Heart right ventricle (tissue), 16 donors: ENCODE data around the gene HAAO. TPM values are rescaled to one million over a fixed set of nuclear protein-coding genes. Genes with fewer than 3 reads are reported as not detected.

Experiments used
- ATAC-seq, 8 donors: fragments of 200-7000 bp; cut with Tn5 transposase; one replicate each; pipeline ENCODE4 v1.9.1; 2020; ENCODE audit warnings: mild to moderate bottlenecking in 8 of 8, moderate library complexity in 8 of 8, moderate number of reproducible peaks in 1 of 8
- DNase-seq, 2 donors: peaks; one replicate each; pipeline ENCODE4 v3.0.0-alpha.2; 2020
- H3K27ac ChIP-seq, 10 donors: fragments of 200-600 bp; sonication (generic) in 2 of 10; one replicate each; pipeline versions ENCODE4 v1.5.0 to v1.8.0; 2020 to 2022; ENCODE audit warnings: mild to moderate bottlenecking in 3 of 10
- H3K27me3 ChIP-seq, 7 donors: fragments of 200-600 bp; one replicate each; pipeline ENCODE4 v1.8.0; 2021 to 2022; ENCODE audit warnings: mild to moderate bottlenecking in 2 of 7
- H3K36me3 ChIP-seq, 9 donors: fragments of 200-600 bp; sonication (generic) in 1 of 9; one replicate each; pipeline versions ENCODE4 v1.5.0 to v1.8.0; 2020 to 2022; ENCODE audit warnings: mild to moderate bottlenecking in 2 of 9
- H3K4me1 ChIP-seq, 9 donors: fragments of 200-600 bp; sonication (generic) in 1 of 9; one replicate each; pipeline versions ENCODE4 v1.5.0 to v1.8.0; 2020 to 2022; ENCODE audit warnings: mild to moderate bottlenecking in 4 of 9
- H3K4me3 ChIP-seq, 10 donors: fragments of 200-600 bp; sonication (generic) in 2 of 10; one replicate each; pipeline versions ENCODE4 v1.5.0 to v1.8.0; 2020 to 2022; ENCODE audit warnings: mild to moderate bottlenecking in 7 of 10, moderate library complexity in 2 of 10
- H3K9me3 ChIP-seq, 11 donors: fragments of 200-600 bp in 10 of 11; sonication (generic) in 2 of 11; one replicate each; pipeline versions ENCODE4 v1.5.0 to v1.8.0; 2013 to 2022; ENCODE audit warnings: mild to moderate bottlenecking in 2 of 11, control low read depth in 1 of 11, moderate library complexity in 1 of 11
- CTCF ChIP-seq, 9 donors: fragments of 200-600 bp; sonication (generic) in 2 of 9; IDR thresholded peaks; one replicate each; pipeline versions ENCODE4 v1.5.0 to v1.8.0; 2021 to 2022; ENCODE audit warnings: antibody characterized with exemption in 9 of 9, mild to moderate bottlenecking in 5 of 9, moderate library complexity in 1 of 9
- WGBS, 2 donors: extraction: QIAGEN DNeasy Blood & Tissue Kit; methylation state at CpG; one replicate each; pipeline ENCODE4 v1.1.7; 2013; ENCODE audit warnings: inconsistent platforms in 1 of 2; 5-methylcytosine and 5-hydroxymethylcytosine counted together
- intact Hi-C, 10 donors: fragments of 100-400 bp; cut with DNase I; formaldehyde crosslinking; loops; one replicate each; pipeline versions ENCODE4 v1.11.1 to v1.14.2; 2022
- polyA plus RNA-seq, 2 donors: library from polyadenylated mRNA; stranded (reverse); fragments of 200-250 nt; gene quantifications; one replicate each; pipeline ENCODE4 v1.2.3, GENCODE V29; 2013
- total RNA-seq, 10 donors: library from RNA; stranded (reverse); fragmentation: NEBNext Ultra II Directional in 3 of 10; extraction: Animal tissue kit (Norgen Biotek cat#: 25700) in 3 of 10; gene quantifications; one replicate each; pipeline versions ENCODE4 v1.2.1 to v1.2.4, GENCODE V29; 2021 to 2023
- donor health status: Arrhythmogenic right ventricular cardiomyopathy.
- donor health status: ischemic (EF 13 %, LVEDD 7.1; RV severe dilation, severe dysfunction).
- donor health status: healthy with polysubstance abuse.
- donor health status: DM: no; HTN: yes; CAD: no.
- donor health status: DM: no; HTN: no; CAD: no.
- donor health status: ischemic (EF 25% LVEDD 6.9; RV normal size, moderate dysfunction).
- donor health status: ischemic (EF 25% LVEDD 5.7; RV mildly dilated, moderate dysfunction).
- donor health status: healthy.
- donor health status: DM: yes; HTN: yes; CAD: no.
- donor health status: Ischemic cardiomyopathy.
- donor health status: ischemic (EF 35%, LVEDD 5.7; RV mildly dilated, moderate dysfunction).
- donor health status: nonischemic (EF 11% LVEDD 7.7; RV severe dilation, severe dysfunction).
- donor health status: DM: yes; HTN: yes; CAD: no.
- donor health status: PGD.
- donor health status: ischemic (EF 29% LVEDD 5.4; RV normal size, mild dysfunction).
- donor health status: nonischemic (EF 23%, LVEDD 6.1; RV moderate dilation, normal function).

HAAO gene
- total and polyA plus RNA-seq, 12 donors = 0.80 to 6.4 (median 2.7) TPM

- no peaks in the 10 kb centered on the region for H3K27me3 ChIP-seq
- ATAC-seq = peak in 1 of 8 donors; percentile 10
- no peak overlapping the region for H3K4me3 ChIP-seq
- H3K4me1 ChIP-seq = peaks cover 0 to 8% (median 0%) of the 10 kb centered on the region in 9 donors
- no peak for DNase-seq
- TF ChIP-seq CTCF (IDR thresholded peaks at IDR 0.05) = no peak
- H3K36me3 ChIP-seq = no peaks in the 10 kb centered on the region
- H3K27ac ChIP-seq = no peak overlapping the region
- 90 to 96% methylated on average over 10 of the region's 10 CpGs for WGBS, 2 donors
- intact Hi-C loops = no loop called here
- no peaks in the 10 kb centered on the region for H3K9me3 ChIP-seq
Measured at GRCh38 chr2:42769583-42770287, 22.6 kb downstream of the HAAO start.

- no peak for TF ChIP-seq CTCF (IDR thresholded peaks at IDR 0.05)
- Histone ChIP-seq H3K27ac (no peak overlapping the region), H3K36me3 (no peaks in the 10 kb centered on the region), H3K4me1 (peaks cover 0 to 16% (median 0%) of the 10 kb centered on the region in 9 donors), H3K9me3 (no peaks in the 10 kb centered on the region), H3K4me3 (no peak overlapping the region), H3K27me3 (no peaks in the 10 kb centered on the region)
- ATAC-seq = no peak
- WGBS, 2 donors = 63 to 66% methylated on average over 3 of the region's 3 CpGs
- DNase-seq = no peak
- intact Hi-C loops = no loop called here
Measured at GRCh38 chr2:42768706-42769256, 23.6 kb downstream of the HAAO start.

- no peak for TF ChIP-seq CTCF (IDR thresholded peaks at IDR 0.05)
- WGBS, 2 donors = 83 to 86% methylated on average over 14 of the region's 14 CpGs
- no peaks in the 10 kb centered on the region for H3K9me3 ChIP-seq
- no peaks in the 10 kb centered on the region for H3K27me3 ChIP-seq
- no peak for DNase-seq
- no peak overlapping the region for H3K27ac ChIP-seq
- ATAC-seq = no peak
- no peaks in the 10 kb centered on the region for H3K36me3 ChIP-seq
- intact Hi-C loops = no loop called here
- H3K4me3 ChIP-seq = no peak overlapping the region
- H3K4me1 ChIP-seq = peaks cover 0 to 18% (median 0%) of the 10 kb centered on the region in 9 donors
Measured at GRCh38 chr2:42767899-42768705, 24.3 kb downstream of the HAAO start.

GRCh38 chr2:42767080-42767898 is 25.1 kb downstream of the HAAO start:
- TF ChIP-seq CTCF (IDR thresholded peaks at IDR 0.05) = no peak
- intact Hi-C loops = no loop called here
- Histone ChIP-seq H3K27me3 (no peaks in the 10 kb centered on the region), H3K36me3 (no peaks in the 10 kb centered on the region), H3K4me3 (no peak overlapping the region), H3K4me1 (peaks cover 0 to 18% (median 0%) of the 10 kb centered on the region in 9 donors), H3K27ac (no peak overlapping the region), H3K9me3 (no peaks in the 10 kb centered on the region)
- ATAC-seq (no peak), DNase-seq (no peak)
- WGBS, 2 donors = 90 to 91% methylated on average over 16 of the region's 16 CpGs
